Keratinocyte (primary cell): ENCODE measurements around the gene UMAD1. TPM values are rescaled to one million over a fixed set of nuclear protein-coding genes. Genes with fewer than 3 reads are reported as not detected.

Experiments used
- DNase-seq: peaks from one replicate; pipeline ENCODE4 v3.0.0-alpha.2; 2011; ENCODE audit warnings: low read depth, missing footprints, low spot score
- FAIRE-seq: peaks from 2 replicates; lab custom pipeline; 2011; peaks lifted over from hg19 to GRCh38; lab: Jason Lieb, UNC
- H2AFZ ChIP-seq: 2 replicates; pipeline ENCODE4 v1.6.0; 2012; ENCODE audit warnings: low read length, control low read depth, inconsistent platforms; ENCODE audit not compliant: control insufficient read depth
- H3K27ac ChIP-seq: 2 replicates; pipeline ENCODE4 v1.5.1; 2011; ENCODE audit warnings: low read length; ENCODE audit not compliant: control insufficient read depth, insufficient read depth
- H3K27me3 ChIP-seq: 3 replicates; pipeline ENCODE4 v1.6.0; 2011; ENCODE audit warnings: low read length; ENCODE audit not compliant: control insufficient read depth, insufficient read depth; ENCODE audit errors: extremely low read depth
- H3K36me3 ChIP-seq, 2 experiments: 2 replicates in 1 of 2; 3 replicates in 1 of 2; pipeline ENCODE4 v1.5.1; 2011; ENCODE audit warnings: low read length in 2 of 2, mild to moderate bottlenecking in 1 of 2; ENCODE audit not compliant: control insufficient read depth in 2 of 2, insufficient read depth in 2 of 2; ENCODE audit errors: extremely low read depth in 1 of 2
- H3K4me1 ChIP-seq: 3 replicates; pipeline ENCODE4 v1.5.1; 2011; ENCODE audit warnings: low read length; ENCODE audit not compliant: control insufficient read depth, insufficient read depth; ENCODE audit errors: extremely low read depth
- H3K4me2 ChIP-seq: 3 replicates; pipeline ENCODE4 v1.6.0; 2011; ENCODE audit warnings: low read depth, low read length; ENCODE audit not compliant: control insufficient read depth, insufficient read depth; ENCODE audit errors: extremely low read depth
- H3K4me3 ChIP-seq, 3 experiments: fragments of 200-600 bp in 1 of 3; sonication (generic) in 1 of 3; 2 replicates in 2 of 3; 3 replicates in 1 of 3; pipeline ENCODE4 v1.5.1; 2011 to 2016; ENCODE audit warnings: low read length in 3 of 3, mild to moderate bottlenecking in 3 of 3, control low read depth in 2 of 3, inconsistent platforms in 1 of 3, low read depth in 1 of 3, mixed read lengths in 1 of 3, mixed run types in 1 of 3, moderate library complexity in 1 of 3; ENCODE audit not compliant: control insufficient read depth in 2 of 3, insufficient read depth in 2 of 3; ENCODE audit errors: extremely low read depth in 1 of 3
- H3K79me2 ChIP-seq: 2 replicates; pipeline ENCODE4 v1.6.0; 2012; ENCODE audit warnings: low read length; ENCODE audit not compliant: control insufficient read depth, insufficient read depth
- H3K9ac ChIP-seq: 3 replicates; pipeline ENCODE4 v1.6.0; 2011; ENCODE audit warnings: low read length; ENCODE audit not compliant: control insufficient read depth, insufficient read depth; ENCODE audit errors: extremely low read depth
- H3K9me1 ChIP-seq: 3 replicates; pipeline ENCODE4 v1.6.0; 2011; ENCODE audit warnings: low read length; ENCODE audit not compliant: control insufficient read depth, insufficient read depth; ENCODE audit errors: extremely low read depth
- H3K9me3 ChIP-seq: 2 replicates; pipeline ENCODE4 v1.5.1; 2012; ENCODE audit warnings: low read depth, low read length; ENCODE audit not compliant: control insufficient read depth
- H4K20me1 ChIP-seq: 3 replicates; pipeline ENCODE4 v1.6.0; 2011; ENCODE audit warnings: low read length; ENCODE audit not compliant: control insufficient read depth, insufficient read depth; ENCODE audit errors: extremely low read depth
- CTCF ChIP-seq, 3 experiments: IDR thresholded peaks in 1 of 3; conservative IDR thresholded peaks in 1 of 3; optimal IDR thresholded peaks in 1 of 3; 2 replicates in 2 of 3; 3 replicates in 1 of 3; pipeline versions ENCODE3 to v1.5.1; 2011; ENCODE audit warnings: low read length in 3 of 3, mild to moderate bottlenecking in 3 of 3, moderate library complexity in 2 of 3, control low read depth in 1 of 3, inconsistent platforms in 1 of 3; ENCODE audit not compliant: insufficient read depth in 2 of 3; ENCODE audit errors: extremely low read depth in 1 of 3
- EZH2 ChIP-seq: IDR thresholded peaks from one replicate; pipeline ENCODE4 v1.6.1; 2012; ENCODE audit warnings: inconsistent platforms, mild to moderate bottlenecking, low read length, moderate library complexity
- dilution Hi-C: fragments of 300-500 bp; cut with MboI; formaldehyde crosslinking; loops from one replicate; pipeline ENCODE4 v1.7.0; 2020; ENCODE audit warnings: low sequenced_read_pairs; ENCODE audit not compliant: extremely low pct_ligation_motif_present
- polyA plus RNA-seq, 5 experiments: library from polyadenylated mRNA; depleted of rRNA in 3 of 5; stranded (reverse) in 3 of 5; stranded (forward) in 1 of 5; unstranded in 1 of 5; fragments of >200 nt; gene quantifications; 1 replicate in 1 of 5; 2 replicates in 3 of 5; 3 replicates in 1 of 5; pipeline versions ENCODE4 v1.2.1 to v1.2.3, GENCODE V29; 2011 to 2012; ENCODE audit warnings: missing spikeins in 2 of 5, low read depth in 1 of 5, low replicate concordance in 1 of 5

UMAD1 gene
- polyA plus RNA-seq, 1 donor (not counting 4 experiments of a cell fraction or from before 2014, with no cell fraction given): 18.2 TPM

DNA sequence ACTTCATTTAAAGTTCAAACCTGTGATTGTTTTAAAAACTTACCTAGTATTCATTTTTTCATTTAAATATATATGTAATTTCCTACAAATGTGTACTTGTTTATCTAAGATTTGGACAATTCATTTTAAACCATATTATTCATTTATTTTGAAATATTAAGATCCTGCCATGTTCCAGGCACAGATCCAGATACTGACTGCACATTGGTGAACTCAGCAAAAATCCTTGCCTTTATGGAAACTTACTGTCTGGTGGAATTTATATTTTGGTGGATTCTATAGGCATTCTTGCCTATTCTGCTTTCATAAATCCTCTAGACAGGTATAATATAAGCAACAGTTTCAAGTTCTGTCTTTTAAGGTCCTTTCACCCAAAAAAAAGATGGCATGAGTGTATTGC, 126.1 kb downstream of the UMAD1 start:
- no peak overlapping the region for H2AFZ ChIP-seq
- no peaks in the 10 kb centered on the region for H3K27me3 ChIP-seq
- no peaks in the 10 kb centered on the region for H4K20me1 ChIP-seq
- H3K9me1 ChIP-seq: no peaks in the 10 kb centered on the region
- H3K79me2 ChIP-seq: no peaks in the 10 kb centered on the region
- H3K27ac ChIP-seq: no peak overlapping the region
- TF ChIP-seq EZH2 (no peak), CTCF (optimal IDR thresholded peaks at IDR 0.05 in 1 of 3, IDR thresholded peaks at IDR 0.05 in 1 of 3, conservative IDR thresholded peaks at IDR 0.05 in 1 of 3; ENCODE audit: extremely low read depth in 1 of 3, insufficient read depth in 2 of 3, low read length in 3 of 3) (no peak)
- H3K9me3 ChIP-seq: no peaks in the 10 kb centered on the region
- no peaks in the 10 kb centered on the region for H3K36me3 ChIP-seq
- FAIRE-seq (no peak), DNase-seq (no peak)
- H3K4me1 ChIP-seq: peaks cover 21% of the 10 kb centered on the region
- dilution Hi-C loops: no loop called here
- H3K4me2 ChIP-seq: no peak overlapping the region
- no peak overlapping the region for H3K4me3 ChIP-seq
- H3K9ac ChIP-seq: no peak overlapping the region

GRCh38 chr7:7768977-7769709, 128.6 kb downstream of the UMAD1 start:
- Histone ChIP-seq H3K27ac (no peak overlapping the region), H2AFZ (no peak overlapping the region), H3K4me1 (peaks cover 19% of the 10 kb centered on the region), H3K4me2 (no peak overlapping the region), H3K4me3 (no peak overlapping the region), H4K20me1 (no peaks in the 10 kb centered on the region), H3K9me3 (no peaks in the 10 kb centered on the region), H3K36me3 (no peaks in the 10 kb centered on the region), H3K79me2 (no peaks in the 10 kb centered on the region), H3K9ac (no peak overlapping the region), H3K9me1 (no peaks in the 10 kb centered on the region), H3K27me3 (no peaks in the 10 kb centered on the region)
- DNase-seq: no peak
- dilution Hi-C loops: no loop called here
- no peak for FAIRE-seq
- TF ChIP-seq CTCF (optimal IDR thresholded peaks at IDR 0.05 in 1 of 3, IDR thresholded peaks at IDR 0.05 in 1 of 3, conservative IDR thresholded peaks at IDR 0.05 in 1 of 3; ENCODE audit: extremely low read depth in 1 of 3, insufficient read depth in 2 of 3, low read length in 3 of 3) (no peak), EZH2 (no peak)
